A673 (cell line): ENCODE results near the gene CRYBB1.

ENCODE experiments used
- CTCF ChIP-seq: fragments of 300-800, 200-600 bp; sonication (generic); conservative IDR thresholded peaks from 2 replicates; pipeline ENCODE4 v1.5.1; 2017; ENCODE audit warnings: low read depth, mild to moderate bottlenecking, antibody characterized with exemption, low read length, moderate library complexity, mixed read lengths
- EZH2 ChIP-seq: fragments of 200-600 bp; sonication (generic); IDR thresholded peaks from 2 replicates; pipeline ENCODE4 v1.6.1; 2017; ENCODE audit warnings: borderline replicate concordance, low read depth, mild to moderate bottlenecking, mixed read lengths, antibody characterized with exemption, low read length; ENCODE audit not compliant: poor library complexity, severe bottlenecking

GRCh38 chr22:26609287-26609686 is 8.5 kb downstream of the CRYBB1 start:
- TF ChIP-seq CTCF = no peak
- TF ChIP-seq EZH2 = no peak
